ENCODE measurements around the gene CCDC43.
A peak's percentile ranks its signal among the peaks of the same experiment; 100 is the strongest.

Gene CCDC43

GRCh38 chr17:44629314-44629713 is 60.3 kb downstream of the CCDC43 start:
- H3K27ac ChIP-seq, result no peak overlapping the region
- no peak overlapping the region for H3K4me3 ChIP-seq

DNA sequence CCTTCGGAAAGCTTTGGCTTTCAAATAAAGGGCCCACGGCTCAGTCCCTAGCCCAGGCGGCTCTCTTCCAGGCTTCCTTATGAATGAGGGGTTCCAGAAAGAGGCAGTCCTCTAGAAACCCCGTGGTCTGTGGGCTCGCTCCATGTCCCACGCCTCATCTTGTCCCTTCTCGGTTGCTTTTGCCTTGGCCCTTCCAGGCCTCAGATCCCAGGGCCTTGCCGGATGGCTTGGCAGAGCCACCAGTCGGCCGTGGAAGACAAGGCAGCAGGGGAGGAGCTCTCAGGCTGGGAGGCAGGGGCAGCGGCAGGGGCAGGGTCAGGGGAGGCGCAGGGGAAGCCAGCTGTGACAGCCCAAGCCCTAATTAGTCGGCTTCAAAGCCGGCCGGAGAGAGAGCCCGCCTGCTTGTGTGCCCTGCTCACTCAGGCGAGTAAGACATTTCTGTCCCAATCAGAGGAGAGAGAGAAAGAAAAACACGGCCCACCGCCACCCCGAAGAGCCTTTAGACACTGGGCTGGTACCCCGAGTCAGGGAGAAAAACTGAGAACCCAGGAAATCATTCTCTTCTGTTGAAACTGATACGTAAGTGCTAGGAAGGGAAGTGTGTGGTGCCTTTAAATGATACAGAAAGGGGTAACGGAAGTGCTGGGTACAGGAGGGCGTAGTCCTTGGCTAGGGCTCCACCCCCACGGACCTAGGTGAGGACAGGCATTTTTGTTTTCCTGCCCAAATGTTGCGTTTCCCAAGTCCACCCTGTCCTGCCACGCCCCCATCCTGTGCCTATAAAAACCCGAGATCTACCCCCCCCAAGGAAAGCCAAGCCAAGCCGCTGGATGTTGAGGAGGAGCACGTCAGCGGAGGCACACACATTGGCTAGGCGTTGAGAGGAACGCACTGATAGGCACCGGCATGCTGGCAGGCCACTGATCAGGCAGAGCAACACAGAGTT is 61.1 kb downstream of the CCDC43 start:
- H3K27ac ChIP-seq, result peak overlapping the region in 4 of 21 experiments; percentile 7 to 50 (median 26)

GRCh38 chr17:44627513-44628242 is 61.9 kb downstream of the CCDC43 start:
- Histone ChIP-seq H3K27ac (peak overlapping the region in 2 of 21 experiments; percentile 7 to 50), H3K4me3 (no peak overlapping the region)

More for the DNA sequence above, 61.1 kb downstream of the CCDC43 start:
- H3K4me3 ChIP-seq, result no peak overlapping the region

All from skin epidermis (tissue), 12 donors.